Thyroid gland (tissue), 4 donors: Measurements from ENCODE around the gene NCKAP5.

ENCODE experiments used
- POLR2A ChIP-seq, 2 donors: fragments of 450-650 bp; IDR thresholded peaks; one replicate each; pipeline ENCODE4 v1.6.1; 2017; ENCODE audit warnings: antibody characterized with exemption in 2 of 2, mild to moderate bottlenecking in 2 of 2, moderate library complexity in 1 of 2
- TF ChIP-seq, protein P1 (sequence below), 6 experiments: fragments of 200-600 bp in 3 of 6; fragments of 450-650 bp in 3 of 6; sonication (generic) in 3 of 6; IDR thresholded peaks; one replicate each; pipeline ENCODE4 v1.5.1; 2016 to 2019; ENCODE audit warnings: antibody characterized with exemption in 6 of 6, mild to moderate bottlenecking in 2 of 6, inconsistent platforms in 1 of 6, moderate library complexity in 1 of 6

DNA sequence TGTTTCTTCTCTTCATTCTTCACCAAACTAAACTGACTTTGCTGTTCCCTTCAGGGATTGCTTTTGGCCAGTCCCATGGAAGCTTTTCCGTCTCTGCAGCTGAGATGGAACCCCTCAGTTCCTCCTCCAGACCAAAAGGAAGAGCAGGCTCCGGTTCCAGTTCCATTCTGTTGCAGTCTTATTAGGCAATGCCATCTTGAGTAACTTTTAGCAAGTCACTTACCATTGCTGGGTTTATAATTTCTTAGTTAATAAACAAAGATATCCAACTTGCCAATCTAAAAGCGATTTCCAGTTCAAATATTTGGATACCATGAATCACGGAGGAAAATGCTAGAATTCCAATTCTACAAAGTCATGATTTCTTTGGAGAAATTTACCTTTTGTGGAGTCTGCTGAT, 684.0 kb downstream of the NCKAP5 start:
- TF ChIP-seq, protein P1, sequence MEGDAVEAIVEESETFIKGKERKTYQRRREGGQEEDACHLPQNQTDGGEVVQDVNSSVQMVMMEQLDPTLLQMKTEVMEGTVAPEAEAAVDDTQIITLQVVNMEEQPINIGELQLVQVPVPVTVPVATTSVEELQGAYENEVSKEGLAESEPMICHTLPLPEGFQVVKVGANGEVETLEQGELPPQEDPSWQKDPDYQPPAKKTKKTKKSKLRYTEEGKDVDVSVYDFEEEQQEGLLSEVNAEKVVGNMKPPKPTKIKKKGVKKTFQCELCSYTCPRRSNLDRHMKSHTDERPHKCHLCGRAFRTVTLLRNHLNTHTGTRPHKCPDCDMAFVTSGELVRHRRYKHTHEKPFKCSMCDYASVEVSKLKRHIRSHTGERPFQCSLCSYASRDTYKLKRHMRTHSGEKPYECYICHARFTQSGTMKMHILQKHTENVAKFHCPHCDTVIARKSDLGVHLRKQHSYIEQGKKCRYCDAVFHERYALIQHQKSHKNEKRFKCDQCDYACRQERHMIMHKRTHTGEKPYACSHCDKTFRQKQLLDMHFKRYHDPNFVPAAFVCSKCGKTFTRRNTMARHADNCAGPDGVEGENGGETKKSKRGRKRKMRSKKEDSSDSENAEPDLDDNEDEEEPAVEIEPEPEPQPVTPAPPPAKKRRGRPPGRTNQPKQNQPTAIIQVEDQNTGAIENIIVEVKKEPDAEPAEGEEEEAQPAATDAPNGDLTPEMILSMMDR (IDR thresholded peaks at IDR 0.05) = no peak
- no peak for TF ChIP-seq POLR2A (IDR thresholded peaks at IDR 0.05)
